IgD-negative memory B cell (primary cell): ENCODE measurements around the gene GALNT5. TPM values are rescaled to one million over a fixed set of nuclear protein-coding genes. Genes with fewer than 3 reads are reported as not detected.

Experiments
- H3K27ac Mint-ChIP-seq, 3 donors: one replicate each; pipeline ENCODE4 v1.8.0; 2020 to 2022; ENCODE audit warnings: mild to moderate bottlenecking in 3 of 3, mixed read lengths in 3 of 3, moderate library complexity in 1 of 3
- H3K27me3 Mint-ChIP-seq: one replicate; pipeline ENCODE4 v1.8.0; 2021; ENCODE audit warnings: mixed read lengths
- H3K36me3 Mint-ChIP-seq: one replicate; pipeline ENCODE4 v1.8.0; 2020; ENCODE audit warnings: mild to moderate bottlenecking, mixed read lengths
- H3K4me1 Mint-ChIP-seq, 3 donors: one replicate each; pipeline ENCODE4 v1.8.0; 2020 to 2022; ENCODE audit warnings: mixed read lengths in 3 of 3, mild to moderate bottlenecking in 1 of 3
- H3K4me3 Mint-ChIP-seq, 4 donors: one replicate each; pipeline ENCODE4 v1.8.0; 2020 to 2022; ENCODE audit warnings: mild to moderate bottlenecking in 4 of 4, mixed read lengths in 4 of 4, moderate library complexity in 3 of 4
- H3K9me3 Mint-ChIP-seq, 3 donors: one replicate each; pipeline ENCODE4 v1.8.0; 2020 to 2021; ENCODE audit warnings: mixed read lengths in 3 of 3, mild to moderate bottlenecking in 1 of 3
- polyA plus RNA-seq: library from polyadenylated mRNA; unstranded; fragments of 300-500 nt; fragmentation: Illumina TruSeq; gene quantifications from one replicate; pipeline ENCODE4 v1.2.3, GENCODE V29; 2021

GALNT5 gene
- polyA plus RNA-seq, 1 donor from 2014 or later = not detected

- Mint-ChIP-seq H3K36me3 (peaks cover 8% of the 10 kb centered on the region), H3K4me3 (no peak overlapping the region), H3K4me1 (no peaks in the 10 kb centered on the region), H3K9me3 (no peaks in the 10 kb centered on the region), H3K27me3 (no peaks in the 10 kb centered on the region), H3K27ac (no peak overlapping the region)
These were observed 62.9 kb downstream of the GALNT5 start for GRCh38 chr2:157320409-157320808.

- H3K36me3 Mint-ChIP-seq = peaks cover 8% of the 10 kb centered on the region
- no peaks in the 10 kb centered on the region for H3K9me3 Mint-ChIP-seq
- H3K27me3 Mint-ChIP-seq = no peaks in the 10 kb centered on the region
- no peak overlapping the region for H3K4me3 Mint-ChIP-seq
- no peak overlapping the region for H3K27ac Mint-ChIP-seq
- H3K4me1 Mint-ChIP-seq = no peaks in the 10 kb centered on the region
These were observed 64.0 kb downstream of the GALNT5 start for GRCh38 chr2:157321466-157321865.

- Mint-ChIP-seq H3K36me3 (peaks cover 8% of the 10 kb centered on the region), H3K9me3 (no peaks in the 10 kb centered on the region)
These were observed 64.9 kb downstream of the GALNT5 start for GRCh38 chr2:157322432-157322831.

GRCh38 chr2:157324331-157324843 is 66.9 kb downstream of the GALNT5 start:
- H3K36me3 Mint-ChIP-seq = peaks cover 8% of the 10 kb centered on the region

More at GRCh38 chr2:157322432-157322831, 64.9 kb downstream of the GALNT5 start:
- no peaks in the 10 kb centered on the region for H3K27me3 Mint-ChIP-seq
- no peak overlapping the region for H3K4me3 Mint-ChIP-seq
- no peak overlapping the region for H3K27ac Mint-ChIP-seq
- peaks cover under 1 to 3% (median 3%) of the 10 kb centered on the region in 3 donors for H3K4me1 Mint-ChIP-seq

GRCh38 chr2:157325786-157326185 is 68.3 kb downstream of the GALNT5 start, which contains the start of gene ERMN:
Gene ERMN (minus strand): TSS chr2:157325824. CDS start chr2:157325642, 182 bp downstream.
- Mint-ChIP-seq H3K9me3 (no peaks in the 10 kb centered on the region), H3K4me3 (no peak within 1 kb of the TSS), H3K27me3 (no peaks in the 10 kb centered on the region), H3K36me3 (peaks cover 4% of the 10 kb centered on the region), H3K4me1 (peaks cover 6 to 14% (median 7%) of the 10 kb centered on the region in 3 donors), H3K27ac (peak within 1 kb of the TSS in 1 of 3 donors; percentile 45)

More at GRCh38 chr2:157324331-157324843, 66.9 kb downstream of the GALNT5 start:
- peaks cover 6 to 14% (median 7%) of the 10 kb centered on the region in 3 donors for H3K4me1 Mint-ChIP-seq
- H3K27me3 Mint-ChIP-seq = no peaks in the 10 kb centered on the region
- no peaks in the 10 kb centered on the region for H3K9me3 Mint-ChIP-seq
- H3K27ac Mint-ChIP-seq = peak overlapping the region in 1 of 3 donors; percentile 80
- H3K4me3 Mint-ChIP-seq = no peak overlapping the region

- H3K4me1 Mint-ChIP-seq = peaks cover 6 to 14% (median 7%) of the 10 kb centered on the region in 3 donors
- H3K9me3 Mint-ChIP-seq = no peaks in the 10 kb centered on the region
These were observed 69.2 kb downstream of the GALNT5 start for GRCh38 chr2:157326698-157327097.

GRCh38 chr2:157327200-157327599 is 69.7 kb downstream of the GALNT5 start:
- H3K4me3 Mint-ChIP-seq = peak overlapping the region in 1 of 4 donors; percentile 51
- H3K27me3 Mint-ChIP-seq = no peaks in the 10 kb centered on the region
- peak overlapping the region in 1 of 3 donors; percentile 6 for H3K27ac Mint-ChIP-seq
- H3K36me3 Mint-ChIP-seq = no peaks in the 10 kb centered on the region
- peaks cover 6 to 14% (median 7%) of the 10 kb centered on the region in 3 donors for H3K4me1 Mint-ChIP-seq
- no peaks in the 10 kb centered on the region for H3K9me3 Mint-ChIP-seq

More at GRCh38 chr2:157326698-157327097, 69.2 kb downstream of the GALNT5 start:
- H3K36me3 Mint-ChIP-seq = no peaks in the 10 kb centered on the region
- no peak overlapping the region for H3K4me3 Mint-ChIP-seq
- no peaks in the 10 kb centered on the region for H3K27me3 Mint-ChIP-seq
- H3K27ac Mint-ChIP-seq = peak overlapping the region in 1 of 3 donors; percentile 45

- H3K27me3 Mint-ChIP-seq = no peaks in the 10 kb centered on the region
- no peaks in the 10 kb centered on the region for H3K9me3 Mint-ChIP-seq
- H3K4me1 Mint-ChIP-seq = peaks cover 6 to 14% (median 7%) of the 10 kb centered on the region in 3 donors
- H3K4me3 Mint-ChIP-seq = peak overlapping the region in 3 of 4 donors; percentile 35 to 56 (median 51)
- peak overlapping the region in 1 of 3 donors; percentile 6 for H3K27ac Mint-ChIP-seq
- H3K36me3 Mint-ChIP-seq = peaks cover 2% of the 10 kb centered on the region
These were observed 70.4 kb downstream of the GALNT5 start for GRCh38 chr2:157327621-157328500.

- H3K4me1 Mint-ChIP-seq = peaks cover 6 to 14% (median 7%) of the 10 kb centered on the region in 3 donors
- H3K4me3 Mint-ChIP-seq = no peak overlapping the region
- peak overlapping the region in 1 of 3 donors; percentile 54 for H3K27ac Mint-ChIP-seq
- no peaks in the 10 kb centered on the region for H3K27me3 Mint-ChIP-seq
- H3K36me3 Mint-ChIP-seq = peaks cover 4% of the 10 kb centered on the region
- no peaks in the 10 kb centered on the region for H3K9me3 Mint-ChIP-seq
These were observed 72.0 kb downstream of the GALNT5 start for GRCh38 chr2:157329524-157329923.

GRCh38 chr2:157333304-157334047 is 76.0 kb downstream of the GALNT5 start:
- peak overlapping the region in 1 of 3 donors; percentile 14 for H3K27ac Mint-ChIP-seq
- H3K9me3 Mint-ChIP-seq = no peaks in the 10 kb centered on the region
- H3K4me3 Mint-ChIP-seq = no peak overlapping the region
- peaks cover 2 to 9% (median 4%) of the 10 kb centered on the region in 3 donors for H3K4me1 Mint-ChIP-seq
- no peaks in the 10 kb centered on the region for H3K27me3 Mint-ChIP-seq
- H3K36me3 Mint-ChIP-seq = peaks cover 6% of the 10 kb centered on the region

- Mint-ChIP-seq H3K27ac (peak overlapping the region in 1 of 3 donors; percentile 29), H3K4me3 (no peak overlapping the region), H3K4me1 (peaks cover 2 to 8% (median 4%) of the 10 kb centered on the region in 3 donors), H3K36me3 (peaks cover 9% of the 10 kb centered on the region), H3K27me3 (no peaks in the 10 kb centered on the region), H3K9me3 (no peaks in the 10 kb centered on the region)
These were observed 76.8 kb downstream of the GALNT5 start for GRCh38 chr2:157334335-157334734.

- Mint-ChIP-seq H3K4me3 (no peak overlapping the region), H3K27me3 (no peaks in the 10 kb centered on the region), H3K27ac (no peak overlapping the region), H3K36me3 (peaks cover 9% of the 10 kb centered on the region), H3K9me3 (no peaks in the 10 kb centered on the region), H3K4me1 (peaks cover 2 to 8% (median 4%) of the 10 kb centered on the region in 3 donors)
These were observed 77.3 kb downstream of the GALNT5 start for GRCh38 chr2:157334797-157335196.

GRCh38 chr2:157336137-157337010 is 78.9 kb downstream of the GALNT5 start:
- peak overlapping the region in 1 of 3 donors; percentile 50 for H3K27ac Mint-ChIP-seq
- H3K4me1 Mint-ChIP-seq = peaks cover 2 to 8% (median 4%) of the 10 kb centered on the region in 3 donors
- peak overlapping the region in 1 of 4 donors; percentile 80 for H3K4me3 Mint-ChIP-seq
- peaks cover 0 to under 1% (median 0%) of the 10 kb centered on the region in 3 donors for H3K9me3 Mint-ChIP-seq
- peaks cover 15% of the 10 kb centered on the region for H3K36me3 Mint-ChIP-seq
- H3K27me3 Mint-ChIP-seq = no peaks in the 10 kb centered on the region

- H3K27me3 Mint-ChIP-seq = no peaks in the 10 kb centered on the region
- H3K4me3 Mint-ChIP-seq = no peak overlapping the region
These were observed 80.5 kb downstream of the GALNT5 start for GRCh38 chr2:157337978-157338377.

More at GRCh38 chr2:157337978-157338377, 80.5 kb downstream of the GALNT5 start:
- H3K36me3 Mint-ChIP-seq = peaks cover 27% of the 10 kb centered on the region
- no peak overlapping the region for H3K27ac Mint-ChIP-seq
- H3K9me3 Mint-ChIP-seq = peaks cover 0 to 13% (median 2%) of the 10 kb centered on the region in 3 donors
- H3K4me1 Mint-ChIP-seq = peaks cover 4 to 8% (median 6%) of the 10 kb centered on the region in 3 donors
